GM20000 (cell line): Measurements from ENCODE around the gene HADHA.

Experiments
- DNase-seq: peaks from one replicate; pipeline ENCODE4 v3.0.0; 2012; ENCODE audit warnings: low spot score
- TF ChIP-seq, protein P1 (sequence below): IDR thresholded peaks from 2 replicates; pipeline ENCODE4 v1.5.1; 2012; ENCODE audit warnings: mild to moderate bottlenecking, control low read depth; ENCODE audit errors: extremely low read depth, missing control alignments

HADHA gene

DNA sequence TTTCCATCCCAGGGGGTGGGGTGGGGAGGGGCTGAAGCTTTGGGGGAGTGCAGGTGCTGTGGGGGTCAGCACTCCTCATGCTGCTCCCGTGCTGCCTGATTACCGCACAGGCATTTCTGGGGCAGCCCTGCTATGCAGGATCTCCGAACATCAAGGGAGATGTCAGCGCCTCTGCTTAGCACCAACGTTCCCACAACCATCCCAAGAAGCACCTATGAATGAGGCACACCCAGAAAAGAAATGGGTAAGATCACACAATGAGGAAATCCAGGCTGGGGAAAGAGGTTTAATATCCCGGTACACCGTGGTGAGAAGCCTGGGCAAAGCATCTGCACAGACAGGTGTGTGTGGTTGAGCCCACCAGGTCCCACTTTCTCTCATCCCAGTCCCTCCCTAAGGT, 54.1 kb downstream of the HADHA start:
- DNase-seq: no peak
- TF ChIP-seq, protein P1, sequence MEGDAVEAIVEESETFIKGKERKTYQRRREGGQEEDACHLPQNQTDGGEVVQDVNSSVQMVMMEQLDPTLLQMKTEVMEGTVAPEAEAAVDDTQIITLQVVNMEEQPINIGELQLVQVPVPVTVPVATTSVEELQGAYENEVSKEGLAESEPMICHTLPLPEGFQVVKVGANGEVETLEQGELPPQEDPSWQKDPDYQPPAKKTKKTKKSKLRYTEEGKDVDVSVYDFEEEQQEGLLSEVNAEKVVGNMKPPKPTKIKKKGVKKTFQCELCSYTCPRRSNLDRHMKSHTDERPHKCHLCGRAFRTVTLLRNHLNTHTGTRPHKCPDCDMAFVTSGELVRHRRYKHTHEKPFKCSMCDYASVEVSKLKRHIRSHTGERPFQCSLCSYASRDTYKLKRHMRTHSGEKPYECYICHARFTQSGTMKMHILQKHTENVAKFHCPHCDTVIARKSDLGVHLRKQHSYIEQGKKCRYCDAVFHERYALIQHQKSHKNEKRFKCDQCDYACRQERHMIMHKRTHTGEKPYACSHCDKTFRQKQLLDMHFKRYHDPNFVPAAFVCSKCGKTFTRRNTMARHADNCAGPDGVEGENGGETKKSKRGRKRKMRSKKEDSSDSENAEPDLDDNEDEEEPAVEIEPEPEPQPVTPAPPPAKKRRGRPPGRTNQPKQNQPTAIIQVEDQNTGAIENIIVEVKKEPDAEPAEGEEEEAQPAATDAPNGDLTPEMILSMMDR: no peak

DNA sequence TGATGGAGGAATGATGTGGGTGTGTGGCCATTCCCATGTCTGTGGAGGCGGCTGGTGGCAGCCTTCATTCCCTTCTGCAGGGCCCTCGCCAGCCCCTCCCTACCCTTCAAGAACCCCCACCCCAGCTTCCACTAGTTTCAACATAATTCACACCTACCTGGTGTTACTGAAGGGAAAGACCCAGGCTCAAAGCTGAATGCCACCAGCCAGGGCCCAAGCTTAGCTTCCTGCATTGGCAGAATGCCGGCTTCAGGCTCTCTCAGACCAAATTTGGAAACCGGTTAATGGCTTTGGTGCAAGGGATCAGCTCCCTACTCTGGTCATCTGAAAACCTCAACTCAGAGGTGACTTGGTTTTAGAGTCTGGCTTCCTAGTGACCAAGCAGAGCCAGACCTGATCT, 54.7 kb downstream of the HADHA start:
- DNase-seq: no peak
- TF ChIP-seq, protein P1: no peak

DNA sequence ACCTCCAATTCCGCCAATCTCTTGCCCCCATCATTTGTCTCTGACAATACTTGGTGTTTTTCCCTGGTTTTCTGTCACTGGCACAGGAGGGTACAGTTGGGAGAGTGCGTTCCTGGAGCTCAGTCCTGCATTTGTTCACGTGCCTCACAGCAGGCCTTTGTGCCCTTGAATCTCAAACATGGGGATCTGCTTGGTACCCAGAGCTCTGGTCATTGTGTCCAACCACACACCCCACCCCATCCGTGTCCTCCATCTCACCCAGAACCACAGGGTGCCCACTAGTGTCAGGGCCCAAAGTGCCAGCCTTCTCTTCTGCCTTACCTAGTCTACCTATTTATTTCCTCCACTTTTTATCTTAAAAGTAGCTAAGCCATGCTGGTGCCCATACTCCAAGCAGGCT, 55.3 kb downstream of the HADHA start:
- no peak for DNase-seq

DNA sequence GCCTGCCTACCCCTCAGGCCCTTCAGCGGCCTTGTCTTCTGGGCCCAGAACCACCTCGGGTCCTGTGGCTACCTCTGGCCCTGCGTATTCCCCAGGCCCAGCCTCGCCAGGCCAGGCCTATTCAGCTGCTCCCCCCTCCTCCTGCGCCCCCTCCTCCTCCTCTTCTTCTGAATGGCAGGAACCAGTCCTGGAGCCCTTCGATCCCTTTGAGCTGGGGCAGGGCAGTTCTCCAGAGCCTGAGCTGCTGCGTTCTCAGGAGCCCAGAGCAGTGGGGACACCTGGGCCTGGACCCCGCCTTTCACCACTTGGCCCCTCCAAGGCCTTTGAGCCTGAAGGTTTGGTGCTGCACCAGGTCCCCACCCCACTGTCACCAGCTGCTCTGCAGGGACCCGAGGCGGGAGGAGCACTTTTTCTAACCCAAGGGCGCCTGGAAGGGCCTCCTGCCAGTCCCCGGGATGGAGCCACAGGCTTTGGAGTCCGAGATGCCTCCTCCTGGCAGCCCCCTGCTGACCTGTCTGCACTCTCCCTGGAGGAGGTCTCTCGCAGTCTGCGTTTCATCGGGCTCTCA, 56.8 kb downstream of the HADHA start:
- no peak for DNase-seq
- TF ChIP-seq, protein P1: no peak

More for the DNA sequence above, 55.3 kb downstream of the HADHA start:
- TF ChIP-seq, protein P1: no peak

DNA sequence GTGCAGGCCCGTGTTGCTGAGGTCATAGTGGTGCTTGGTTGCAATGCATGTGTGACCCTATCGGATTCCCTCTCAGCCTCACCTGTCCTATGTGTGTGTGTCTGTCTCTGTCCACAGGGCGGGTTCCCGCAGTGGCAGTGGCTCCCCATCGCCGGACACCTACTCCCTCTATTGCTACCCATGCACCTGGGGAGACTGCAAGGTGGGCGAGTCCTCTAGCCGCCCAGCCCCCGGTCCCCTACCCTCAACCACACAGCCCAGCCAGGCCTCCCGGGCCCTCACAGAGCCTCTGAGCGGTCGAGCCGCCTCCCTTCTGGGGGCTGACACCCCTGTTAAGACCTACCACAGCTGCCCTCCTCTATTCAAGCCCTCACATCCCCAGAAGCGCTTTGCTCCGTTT, 57.3 kb downstream of the HADHA start:
- DNase-seq: no peak
- TF ChIP-seq, protein P1: no peak

DNA sequence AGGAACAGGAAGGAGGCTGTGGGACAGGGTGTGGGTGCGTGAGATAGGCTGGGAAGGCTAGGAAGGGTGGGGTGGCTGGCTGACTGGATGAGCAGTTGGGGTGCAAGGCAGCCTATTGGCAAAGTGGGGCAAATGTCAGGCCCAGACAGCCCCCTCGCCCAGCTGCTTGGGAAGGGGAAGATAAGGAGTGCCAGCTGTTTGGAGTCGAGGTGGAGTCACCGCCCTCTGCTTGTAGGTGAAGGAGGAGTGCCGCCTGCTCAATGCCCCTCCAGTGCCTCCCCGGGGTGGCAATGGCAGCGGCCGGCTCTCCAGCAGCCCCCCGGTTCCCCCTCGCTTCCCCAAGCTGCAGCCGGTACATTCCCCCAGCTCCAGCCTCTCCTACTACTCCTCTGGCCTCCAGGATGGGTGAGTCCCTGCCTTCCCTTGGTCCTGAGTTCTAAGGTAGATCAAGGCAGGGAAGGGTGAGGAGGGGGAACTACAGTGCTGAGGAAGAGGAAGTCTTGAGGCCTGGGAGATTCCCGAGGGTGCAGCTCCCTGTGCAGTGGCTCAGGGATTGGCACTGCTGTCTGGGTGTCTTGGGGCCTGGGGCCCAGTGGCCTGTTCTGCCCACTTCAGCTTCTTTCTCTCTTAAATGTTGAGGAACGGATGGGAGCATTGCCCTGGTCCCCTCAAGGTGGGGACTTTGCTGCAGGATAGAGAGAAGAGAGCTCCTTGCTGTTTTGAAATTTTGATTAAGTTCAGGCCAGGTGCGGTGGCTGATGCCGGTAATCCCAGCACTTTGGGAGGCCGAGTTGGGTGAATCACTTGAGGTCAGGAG, 58.3 kb downstream of the HADHA start:
- TF ChIP-seq, protein P1: no peak
- no peak for DNase-seq

DNA sequence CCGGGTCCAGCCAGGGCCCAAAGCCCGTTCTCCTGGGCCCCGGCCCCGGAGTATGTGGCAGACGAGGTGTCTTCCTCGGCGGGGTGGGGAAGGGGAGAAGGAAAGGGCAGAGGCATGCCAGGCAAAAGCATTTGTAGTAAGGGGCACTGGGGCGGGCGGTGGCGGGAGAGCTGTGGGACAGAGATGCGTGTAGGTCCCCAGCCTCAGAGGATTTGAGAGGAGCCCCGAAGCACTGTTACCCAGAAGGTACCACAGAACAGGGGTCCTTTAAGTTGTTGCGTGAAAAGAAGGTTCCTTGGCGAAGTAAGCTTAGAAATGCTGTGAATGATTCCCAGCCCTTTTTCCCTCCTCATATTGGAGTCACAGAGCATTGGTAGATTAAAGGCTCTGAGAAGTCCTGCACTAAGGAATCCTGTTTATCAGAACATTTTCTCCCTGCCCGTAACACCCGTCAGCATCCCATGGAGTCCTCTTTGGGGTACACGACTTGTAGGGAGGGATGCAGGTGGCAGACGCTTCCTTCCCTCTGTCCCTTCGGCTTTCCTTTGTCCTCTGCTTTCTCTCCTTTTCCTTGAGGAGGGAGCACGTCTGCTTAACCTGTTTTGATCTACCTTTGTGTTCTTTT, 59.0 kb downstream of the HADHA start:
- TF ChIP-seq, protein P1: no peak
- no peak for DNase-seq
